Hepatocyte (in vitro differentiated cells): Measurements from ENCODE around the gene RGS11.

ENCODE experiments used
- CTCF ChIP-seq: fragments of 200-600 bp; sonication (generic); IDR thresholded peaks from 2 replicates; pipeline ENCODE4 v1.5.1; 2016; ENCODE audit warnings: antibody characterized with exemption, mild to moderate bottlenecking; ENCODE audit not compliant: poor library complexity
- EZH2 ChIP-seq: fragments of 200-600 bp; sonication (generic); IDR thresholded peaks from 2 replicates; pipeline ENCODE4 v1.6.1; 2016; ENCODE audit warnings: antibody characterized with exemption, mild to moderate bottlenecking, borderline replicate concordance

- TF ChIP-seq EZH2 (no peak), CTCF (no peak)
Observed at GRCh38 chr16:289395-289997, 13.8 kb upstream of the RGS11 start.
